Body of pancreas (tissue), 4 donors: ENCODE data around the gene SLC35F4.

Experiments
- CTCF ChIP-seq, 7 experiments: fragments of 450-650 bp in 4 of 7; fragments of 200-600 bp in 3 of 7; sonication (generic) in 3 of 7; IDR thresholded peaks; one replicate each; pipeline ENCODE4 v1.5.1; 2016 to 2019; ENCODE audit warnings: antibody characterized with exemption in 7 of 7
- POLR2A ChIP-seq, 3 donors: fragments of 450-650 bp; IDR thresholded peaks; one replicate each; pipeline ENCODE4 v1.6.1; 2016; ENCODE audit warnings: antibody characterized with exemption in 3 of 3, mild to moderate bottlenecking in 2 of 3

GRCh38 chr14:57578801-57579200 is 287.1 kb downstream of the SLC35F4 start:
- TF ChIP-seq CTCF (IDR thresholded peaks at IDR 0.05) (no peak), POLR2A (IDR thresholded peaks at IDR 0.05) (no peak)
